Measurements from ENCODE around the gene EHBP1L1. TPM values are rescaled to one million over a fixed set of nuclear protein-coding genes. Genes with fewer than 3 reads are reported as not detected.

EHBP1L1 gene
- polyA plus RNA-seq, 3 donors = 9.4 to 12.3 (median 11.0) TPM

GRCh38 chr11:65545853-65546216, 30.0 kb upstream of the EHBP1L1 start:
- DNase-seq (ENCODE audit: low read depth in 3 of 3, low spot score in 2 of 3) = no peak

- no peak for DNase-seq (ENCODE audit: low read depth in 3 of 3, low spot score in 2 of 3)
These were observed 29.5 kb upstream of the EHBP1L1 start for GRCh38 chr11:65546217-65546958.

GRCh38 chr11:65547446-65548125, 28.3 kb upstream of the EHBP1L1 start:
- no peak for DNase-seq (ENCODE audit: low read depth in 3 of 3, low spot score in 2 of 3)

GRCh38 chr11:65548395-65548794, 27.5 kb upstream of the EHBP1L1 start:
- no peak for DNase-seq (ENCODE audit: low read depth in 3 of 3, low spot score in 2 of 3)

- no peak for DNase-seq (ENCODE audit: low read depth in 3 of 3, low spot score in 2 of 3)
These were observed 26.8 kb upstream of the EHBP1L1 start for GRCh38 chr11:65549096-65549495.

- DNase-seq (ENCODE audit: low read depth in 3 of 3, low spot score in 2 of 3) = no peak
These were observed 24.1 kb upstream of the EHBP1L1 start for GRCh38 chr11:65551572-65552387.

- DNase-seq (ENCODE audit: low read depth in 3 of 3, low spot score in 2 of 3) = no peak
These were observed 23.4 kb upstream of the EHBP1L1 start for GRCh38 chr11:65552388-65552951.

GRCh38 chr11:65553301-65554001, 22.4 kb upstream of the EHBP1L1 start:
- no peak for DNase-seq (ENCODE audit: low read depth in 3 of 3, low spot score in 2 of 3)

GRCh38 chr11:65554057-65554818, 21.6 kb upstream of the EHBP1L1 start:
- no peak for DNase-seq (ENCODE audit: low read depth in 3 of 3, low spot score in 2 of 3)

GRCh38 chr11:65554842-65555430, 20.9 kb upstream of the EHBP1L1 start:
- no peak for DNase-seq (ENCODE audit: low read depth in 3 of 3, low spot score in 2 of 3)

- no peak for DNase-seq (ENCODE audit: low read depth in 3 of 3, low spot score in 2 of 3)
These were observed 20.1 kb upstream of the EHBP1L1 start for GRCh38 chr11:65555693-65556231.

GRCh38 chr11:65556470-65557279, 19.2 kb upstream of the EHBP1L1 start:
- DNase-seq (ENCODE audit: low read depth in 3 of 3, low spot score in 2 of 3) = no peak

- no peak for DNase-seq (ENCODE audit: low read depth in 3 of 3, low spot score in 2 of 3)
These were observed 18.4 kb upstream of the EHBP1L1 start for GRCh38 chr11:65557280-65558001.

GRCh38 chr11:65558002-65558929, 17.6 kb upstream of the EHBP1L1 start, which contains the start of gene LTBP3:
LTBP3 (minus strand) TSS chr11:65558359; CDS start chr11:65557959, 400 bp downstream.
- no peak for DNase-seq (ENCODE audit: low read depth in 3 of 3, low spot score in 2 of 3)

- DNase-seq (ENCODE audit: low read depth in 3 of 3, low spot score in 2 of 3) = no peak
These were observed 16.8 kb upstream of the EHBP1L1 start for GRCh38 chr11:65558930-65559509.

- DNase-seq (ENCODE audit: low read depth in 3 of 3, low spot score in 2 of 3) = no peak
These were observed 16.3 kb upstream of the EHBP1L1 start for GRCh38 chr11:65559535-65559934.
